ENCODE measurements around the gene THADA. TPM values are rescaled to one million over a fixed set of nuclear protein-coding genes. Genes with fewer than 3 reads are reported as not detected.
A peak's percentile ranks its signal among the peaks of the same experiment; 100 is the strongest.
"Not testable (repeated sequence)": the region's sequence is repeated elsewhere in the genome, so short reads cannot be mapped to it uniquely, and the experiment has no call there.

THADA gene
- total RNA-seq, 1 donor from 2014 or later, result 14.2 TPM

DNA sequence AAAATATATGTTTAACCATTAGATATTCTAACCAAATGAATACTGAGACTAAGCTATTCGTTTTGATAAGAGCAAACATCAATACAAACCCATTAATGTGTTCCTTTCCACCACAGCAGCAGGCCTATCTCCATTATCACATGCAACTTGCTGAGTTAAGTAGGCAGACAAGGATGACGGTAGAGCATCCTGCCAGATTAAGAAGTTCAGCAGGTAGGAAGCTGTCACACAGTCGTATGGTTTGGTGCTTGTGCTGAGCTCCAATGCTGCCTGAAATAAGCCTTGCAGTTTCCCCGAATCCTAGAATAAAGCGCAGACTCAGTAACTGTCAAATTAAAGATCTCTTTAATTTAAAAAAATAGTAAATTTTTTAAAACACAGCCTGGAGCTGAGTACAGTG, 39.6 kb downstream of the THADA start:
- DNase-seq, result no peak
- intact Hi-C loops (cut with DNase I), result no loop called here
- ATAC-seq (ENCODE audit: poor library complexity), result no peak

DNA sequence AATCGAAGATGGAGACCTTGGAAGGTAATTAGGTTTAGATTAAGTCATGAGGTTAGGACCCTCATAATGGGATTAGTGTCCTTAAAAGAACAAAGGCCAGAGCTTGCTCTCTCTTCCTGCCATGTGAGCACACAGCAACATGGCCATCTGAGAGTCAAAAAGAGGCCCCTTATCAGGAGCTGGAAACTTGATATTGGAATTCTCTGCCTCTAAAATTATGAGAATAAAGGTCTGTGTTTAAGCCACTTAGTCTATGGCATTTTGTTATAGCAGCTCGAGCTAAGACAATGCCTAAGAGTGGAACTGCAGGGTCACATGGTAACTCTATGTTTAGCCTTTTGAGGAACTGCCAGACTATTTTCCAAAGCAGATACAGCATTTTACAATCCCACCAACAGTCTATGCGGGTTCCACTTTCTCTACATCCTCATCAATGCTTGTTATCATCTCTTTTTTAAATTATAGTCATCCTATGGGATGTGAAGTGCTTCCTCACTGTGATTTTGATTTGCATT, 42.4 kb downstream of the THADA start:
- intact Hi-C loops (cut with DNase I), result no loop called here
- ATAC-seq (ENCODE audit: poor library complexity) (peak; percentile 57), DNase-seq (no peak)

DNA sequence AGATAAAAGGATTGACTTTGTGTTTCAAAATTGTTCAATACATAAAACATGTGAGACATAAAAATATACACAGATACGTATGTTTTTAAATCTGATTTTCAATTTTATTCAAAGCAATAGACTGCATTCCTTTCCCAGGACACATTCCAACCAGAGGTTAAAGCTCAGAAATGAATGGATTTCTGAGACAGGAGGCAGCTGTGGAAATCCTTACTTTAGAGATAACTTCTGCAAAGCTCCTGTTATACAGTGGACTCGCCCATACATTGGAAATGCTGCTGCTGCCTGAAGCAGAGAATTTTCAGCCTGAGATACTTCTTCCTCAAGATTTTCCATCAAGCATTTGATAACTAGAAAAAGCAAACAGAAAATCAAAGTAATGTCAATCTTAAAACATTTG, 43.8 kb downstream of the THADA start:
- ATAC-seq (ENCODE audit: poor library complexity), result no peak
- intact Hi-C loops (cut with DNase I), result no loop called here

GRCh38 chr2:43548381-43548780, 47.5 kb downstream of the THADA start:
- ATAC-seq (ENCODE audit: poor library complexity); intact Hi-C loops (cut with DNase I); DNase-seq: not testable (repeated sequence)

More for the DNA sequence above, 43.8 kb downstream of the THADA start:
- DNase-seq, result no peak

GRCh38 chr2:43542285-43542933, 53.4 kb downstream of the THADA start:
- ATAC-seq (ENCODE audit: poor library complexity), result peak; percentile 30
- DNase-seq, result no peak
- intact Hi-C loops (cut with DNase I), result loop anchor here (5.0 kb wide), 1 partner anchor 715 kb away; no protein-coding TSS in a partner anchor

- no peak for ATAC-seq (ENCODE audit: poor library complexity)
- DNase-seq, result no peak
- intact Hi-C loops (cut with DNase I), result loop anchor here (5.0 kb wide), 1 partner anchor 714 kb away; no protein-coding TSS in a partner anchor
These were observed 54.7 kb downstream of the THADA start for GRCh38 chr2:43541165-43541564.

DNA sequence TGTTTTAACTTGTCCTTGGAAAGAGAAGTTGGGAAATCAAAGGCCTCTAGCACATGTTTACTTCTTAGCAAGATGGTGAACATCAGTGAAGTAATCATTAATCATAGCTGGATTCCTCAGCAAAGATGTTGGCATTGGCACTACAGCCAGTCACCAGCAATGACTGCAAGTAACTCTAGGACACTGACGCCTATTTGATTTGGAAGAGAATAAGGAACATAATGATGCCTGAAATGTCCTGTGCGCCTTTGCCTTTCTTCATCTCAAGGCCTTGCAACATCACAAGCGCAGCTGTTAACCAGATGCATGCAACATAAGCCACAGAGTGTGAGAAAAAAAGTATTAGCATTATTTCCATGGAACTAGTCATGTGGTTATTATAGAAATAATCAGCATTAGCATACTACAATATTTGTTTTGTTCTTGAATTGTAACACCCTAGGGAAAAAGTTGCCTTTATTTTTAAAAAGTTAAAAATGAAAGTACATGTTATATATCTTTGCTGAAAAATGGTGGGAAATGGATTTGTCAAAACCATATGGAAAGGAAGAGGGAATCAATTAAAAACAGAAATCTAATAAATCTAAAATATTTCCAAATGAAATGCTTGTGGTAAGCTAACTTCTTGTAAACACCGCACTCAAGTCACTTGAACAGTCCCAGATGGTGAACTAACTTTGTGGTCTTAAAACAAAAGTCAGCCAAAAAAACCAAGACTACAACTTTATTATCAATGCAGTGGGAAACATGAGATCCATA, 55.6 kb downstream of the THADA start:
- DNase-seq, result peak; percentile 74
- ATAC-seq (ENCODE audit: poor library complexity), result peak; percentile 95
- intact Hi-C loops (cut with DNase I), result loop anchor here (5.0 kb wide), 1 partner anchor 713 kb away; no protein-coding TSS in a partner anchor

- ATAC-seq (ENCODE audit: poor library complexity) (no peak), DNase-seq (no peak)
- intact Hi-C loops (cut with DNase I), result loop anchor here (5.0 kb wide), 1 partner anchor 52 kb away; no protein-coding TSS in a partner anchor
These were observed 56.4 kb downstream of the THADA start for GRCh38 chr2:43539436-43539835.

DNA sequence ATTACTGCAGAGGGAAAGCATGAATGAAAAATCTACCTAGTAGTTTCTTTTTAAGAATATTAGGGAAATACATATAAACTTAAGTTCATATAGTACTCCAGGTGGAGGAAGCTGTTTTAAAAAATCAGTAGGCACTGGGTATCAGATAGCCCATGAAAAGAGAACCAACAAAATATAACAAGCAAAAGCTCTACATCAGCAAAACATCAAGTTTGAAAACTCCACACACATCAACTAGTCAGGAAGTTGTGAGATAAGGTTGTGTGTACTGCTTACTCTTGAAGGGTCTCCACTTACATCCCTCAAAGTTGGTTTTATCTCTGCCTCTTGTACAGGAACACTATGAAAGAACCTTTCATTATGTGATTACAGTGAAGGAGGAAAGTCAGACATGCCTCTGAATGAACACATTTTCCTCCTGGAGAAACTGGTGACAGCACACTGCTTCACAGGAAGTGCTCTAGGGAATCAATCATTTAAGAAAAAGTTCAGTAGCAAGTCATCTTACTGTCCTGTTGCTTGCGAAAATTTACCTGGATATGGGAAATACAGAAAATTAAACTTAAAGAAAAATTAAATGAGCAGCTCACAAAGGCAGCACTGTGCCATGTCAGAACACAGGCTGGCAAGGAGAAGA, 57.7 kb downstream of the THADA start:
- intact Hi-C loops (cut with DNase I), result loop anchor here (5.0 kb wide), 1 partner anchor 51 kb away; no protein-coding TSS in a partner anchor
- no peak for ATAC-seq (ENCODE audit: poor library complexity)
- DNase-seq, result no peak

GRCh38 chr2:43537137-43537536, 58.7 kb downstream of the THADA start:
- intact Hi-C loops (cut with DNase I), result loop anchor here (5.0 kb wide), 1 partner anchor 50 kb away; no protein-coding TSS in a partner anchor
- DNase-seq, result no peak
- no peak for ATAC-seq (ENCODE audit: poor library complexity)

DNA sequence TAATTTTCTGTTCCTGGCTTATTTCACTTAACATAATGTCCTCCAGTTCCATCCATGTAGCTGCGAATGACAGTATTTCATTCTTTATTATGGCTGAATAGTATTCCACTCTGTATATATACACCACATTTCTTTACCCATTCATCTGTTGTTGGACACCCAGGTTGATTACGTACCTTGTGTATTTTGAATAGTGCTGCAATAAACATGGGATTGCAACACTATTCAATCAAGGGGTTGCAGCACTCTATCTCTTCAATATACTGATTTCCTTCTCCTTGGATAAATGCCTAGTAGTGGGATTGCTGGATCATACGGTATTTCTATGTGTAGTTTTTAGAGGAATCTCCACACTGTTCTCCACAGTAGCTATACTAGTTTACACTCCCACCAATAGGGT, 61.3 kb downstream of the THADA start:
- ATAC-seq (ENCODE audit: poor library complexity), result no peak
- DNase-seq, result no peak
- intact Hi-C loops (cut with DNase I), result no loop called here

- ATAC-seq (ENCODE audit: poor library complexity); intact Hi-C loops (cut with DNase I); DNase-seq: not testable (repeated sequence)
These were observed 63.3 kb downstream of the THADA start for GRCh38 chr2:43532572-43532971.

GRCh38 chr2:43531251-43531650, 64.6 kb downstream of the THADA start:
- DNase-seq (no peak), ATAC-seq (ENCODE audit: poor library complexity) (no peak)
- intact Hi-C loops (cut with DNase I), result no loop called here

GRCh38 chr2:43526994-43527393, 68.8 kb downstream of the THADA start:
- ATAC-seq (ENCODE audit: poor library complexity), result no peak
- no peak for DNase-seq
- intact Hi-C loops (cut with DNase I), result no loop called here

DNA sequence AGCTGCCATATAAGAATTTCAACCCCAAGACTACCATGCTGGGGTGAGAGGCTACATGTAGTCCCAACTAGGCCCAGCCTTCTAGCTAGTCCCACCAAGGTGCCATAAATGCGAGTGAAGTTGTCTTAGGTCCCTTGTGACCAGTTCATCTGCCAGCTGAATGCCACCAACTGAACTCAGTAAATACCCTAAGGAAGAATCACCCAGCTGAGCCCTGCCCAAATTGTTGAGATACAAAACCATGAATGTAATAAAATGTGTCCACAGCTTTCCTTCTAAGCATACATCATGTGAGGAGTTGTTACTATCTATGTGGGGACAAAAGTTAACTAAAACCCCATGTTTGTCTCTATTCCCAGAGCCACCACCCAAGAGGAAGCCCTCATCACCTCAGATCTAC, 70.3 kb downstream of the THADA start:
- intact Hi-C loops (cut with DNase I), result no loop called here
- no peak for ATAC-seq (ENCODE audit: poor library complexity)

GRCh38 chr2:43524177-43524965, 71.5 kb downstream of the THADA start:
- ATAC-seq (ENCODE audit: poor library complexity) (no peak), DNase-seq (no peak)
- intact Hi-C loops (cut with DNase I), result no loop called here

More for the DNA sequence above, 70.3 kb downstream of the THADA start:
- DNase-seq, result no peak

DNA sequence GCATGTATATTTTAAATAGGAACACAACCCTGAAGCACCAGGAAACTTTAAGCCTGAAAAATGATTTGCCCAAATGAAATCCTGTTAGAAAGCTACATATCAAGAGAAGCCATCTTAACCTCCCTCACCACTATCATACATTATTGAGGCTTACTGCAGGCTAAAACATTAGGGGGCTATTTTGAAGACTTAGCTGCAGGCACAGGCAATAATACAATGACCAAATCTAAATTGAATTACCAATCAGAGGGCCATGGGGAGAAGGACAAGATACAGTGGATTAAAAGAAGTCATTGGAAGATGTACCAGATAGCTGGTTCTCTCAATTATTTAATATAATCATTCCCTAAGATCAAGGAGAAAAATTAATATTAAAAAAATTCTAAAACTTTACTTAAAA, 73.7 kb downstream of the THADA start:
- ATAC-seq (ENCODE audit: poor library complexity), result no peak
- intact Hi-C loops (cut with DNase I), result no loop called here
- no peak for DNase-seq

GRCh38 chr2:43521568-43521967, 74.3 kb downstream of the THADA start:
- ATAC-seq (ENCODE audit: poor library complexity) (no peak), DNase-seq (no peak)
- intact Hi-C loops (cut with DNase I), result no loop called here

Data from Right ventricle myocardium superior (tissue), 1 donor.